ENCODE results near the gene MCRS1. TPM values are rescaled to one million over a fixed set of nuclear protein-coding genes. Genes with fewer than 3 reads are reported as not detected.

Gene MCRS1
- polyA plus RNA-seq, 4 donors: 65.3 to 85.6 (median 72.2) TPM

DNA sequence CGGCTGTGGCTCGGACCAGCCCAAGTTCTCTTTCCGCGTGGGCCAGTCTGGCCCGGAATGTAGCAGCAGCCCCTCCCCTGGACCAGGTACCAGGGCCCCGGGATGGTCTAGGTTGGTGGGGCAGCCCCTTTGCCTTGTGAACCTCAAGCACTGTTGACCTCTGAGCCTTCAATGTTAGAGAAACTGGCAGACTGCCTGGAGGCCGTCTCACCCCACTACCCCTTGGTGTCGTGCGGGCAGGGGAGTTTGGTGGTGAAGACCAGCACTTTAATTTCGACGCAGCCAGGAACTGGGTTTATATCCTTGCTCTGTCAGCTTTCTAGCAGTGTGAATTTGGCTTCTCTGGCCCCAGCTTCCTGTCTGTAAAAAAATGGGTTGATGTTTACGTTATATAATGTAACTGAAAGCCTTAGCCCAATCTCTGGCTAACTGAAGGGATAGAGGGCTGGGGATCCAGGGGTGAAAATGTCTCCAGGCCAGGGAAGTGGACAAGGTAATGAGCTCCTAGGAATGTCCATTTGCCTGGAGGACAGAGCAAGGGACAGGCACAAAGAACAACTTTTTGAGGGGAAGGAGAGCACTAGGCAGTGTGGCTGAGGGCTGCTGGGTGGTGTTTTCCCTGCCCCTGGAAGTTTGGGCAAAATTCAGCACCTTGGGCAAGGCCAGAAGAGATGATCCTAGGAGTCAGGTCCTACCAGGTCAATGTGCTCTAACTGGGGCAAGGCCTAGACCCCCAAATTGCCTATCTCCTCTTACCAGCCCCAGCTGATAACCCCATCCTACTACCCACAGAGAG lies 11.4 kb downstream of the MCRS1 start:
- DNase-seq (ENCODE audit: low read depth in 4 of 4, low spot score in 2 of 4): no peak

DNA sequence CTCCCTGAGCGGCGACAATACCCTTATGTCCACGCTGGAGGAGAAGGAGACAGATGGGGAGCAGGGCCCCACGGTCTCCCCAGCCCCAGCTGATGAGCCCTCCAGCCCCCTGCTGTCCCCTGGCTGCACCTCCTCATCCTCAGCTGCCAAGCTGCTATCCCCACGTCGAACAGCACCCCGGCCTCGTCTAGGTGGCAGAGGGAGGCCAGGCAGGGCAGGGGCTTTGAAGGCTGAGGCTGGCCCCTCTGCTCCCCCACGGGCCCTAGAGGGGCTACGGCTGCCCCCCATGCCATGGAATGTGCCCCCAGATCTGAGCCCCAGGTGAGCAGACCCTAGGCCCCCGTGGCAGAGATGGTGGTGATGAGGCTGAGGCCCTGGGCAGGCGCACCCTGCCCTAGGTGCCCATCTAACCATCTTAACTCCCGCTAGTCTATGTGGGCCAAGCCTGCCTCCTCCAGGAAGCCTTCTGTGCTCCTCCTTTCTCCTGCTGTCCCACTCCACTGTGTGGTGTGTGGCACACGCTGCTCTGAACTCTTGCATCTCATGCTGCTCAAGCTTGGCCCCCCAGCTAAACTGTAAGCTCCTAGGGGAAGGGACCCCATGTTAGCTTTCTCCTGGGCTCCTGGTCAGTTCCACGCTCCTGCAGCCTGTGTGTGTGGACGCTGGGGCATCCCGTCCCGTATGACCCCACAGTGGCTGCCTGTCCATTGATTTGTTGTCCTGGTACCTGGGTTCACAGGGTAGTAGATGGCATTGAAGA lies 12.1 kb downstream of the MCRS1 start:
- no peak for DNase-seq (ENCODE audit: low read depth in 4 of 4, low spot score in 2 of 4)

DNA sequence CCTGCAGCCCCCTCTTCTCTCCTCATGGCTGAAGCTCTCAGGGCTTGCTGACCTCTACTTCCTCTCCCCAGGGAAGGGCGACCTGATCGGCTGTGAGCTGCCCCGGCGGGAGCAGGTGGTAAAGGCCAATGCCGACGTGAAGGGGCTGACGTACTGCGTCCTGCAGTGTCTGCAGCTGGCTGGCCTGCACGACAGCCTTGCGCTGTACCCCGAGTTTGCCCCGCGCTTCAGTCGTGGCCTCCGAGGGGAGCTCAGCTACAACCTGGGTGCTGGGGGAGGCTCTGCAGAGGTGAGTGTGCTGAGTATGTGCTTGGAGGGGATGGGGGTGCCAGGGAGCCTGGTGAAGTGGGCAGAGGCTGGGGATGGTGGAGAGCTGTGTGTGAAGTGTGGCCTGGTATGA lies 13.7 kb downstream of the MCRS1 start:
- DNase-seq (ENCODE audit: low read depth in 4 of 4, low spot score in 2 of 4): no peak

DNA sequence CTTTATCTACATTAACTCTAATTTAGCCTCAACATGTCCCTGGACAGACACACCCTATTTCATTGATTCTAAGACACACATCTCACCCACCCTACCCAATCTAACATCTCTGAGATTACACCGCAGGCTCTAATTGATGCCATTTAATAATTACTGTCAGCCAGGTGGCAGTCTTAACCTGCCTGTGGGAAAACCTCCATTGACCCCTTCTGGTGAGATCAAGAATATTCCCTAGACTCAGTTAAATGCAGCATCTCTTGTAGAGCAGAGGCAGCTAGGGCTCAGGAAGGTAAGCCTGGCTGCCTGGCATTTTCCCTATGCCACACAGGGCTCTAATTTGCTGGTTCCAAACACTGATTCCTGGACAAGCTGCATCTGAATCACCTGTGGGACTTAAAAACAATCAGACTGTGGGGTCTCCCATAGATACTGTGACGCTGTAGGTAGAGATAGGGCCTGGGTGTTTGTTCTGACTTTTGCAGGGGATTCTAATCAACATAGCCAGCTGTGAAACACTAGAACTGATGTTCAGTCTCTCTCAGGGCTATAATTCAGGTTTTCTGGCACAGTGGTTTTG lies 14.3 kb downstream of the MCRS1 start:
- no peak for DNase-seq (ENCODE audit: low read depth in 4 of 4, low spot score in 2 of 4)

DNA sequence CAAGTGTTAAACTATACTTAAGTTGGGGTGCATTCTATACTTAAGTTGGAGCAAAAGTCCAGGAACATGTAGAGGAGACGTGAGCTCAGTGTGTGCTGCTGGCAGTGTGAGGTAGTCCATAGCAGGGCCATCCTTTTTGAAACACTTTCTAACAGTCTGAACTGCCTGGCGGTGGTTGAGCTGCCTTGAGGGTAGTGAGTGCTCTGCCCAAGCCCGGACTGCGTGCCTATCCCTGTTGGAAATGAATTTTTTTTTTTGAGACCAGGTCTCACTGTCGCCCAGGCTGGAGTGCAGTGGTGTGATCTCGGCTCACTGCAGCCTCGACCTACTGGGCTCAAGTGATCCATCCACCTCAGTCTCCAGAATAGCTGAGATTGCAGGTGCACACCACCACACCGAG lies 15.0 kb downstream of the MCRS1 start:
- no peak for DNase-seq (ENCODE audit: low read depth in 4 of 4, low spot score in 2 of 4)

DNA sequence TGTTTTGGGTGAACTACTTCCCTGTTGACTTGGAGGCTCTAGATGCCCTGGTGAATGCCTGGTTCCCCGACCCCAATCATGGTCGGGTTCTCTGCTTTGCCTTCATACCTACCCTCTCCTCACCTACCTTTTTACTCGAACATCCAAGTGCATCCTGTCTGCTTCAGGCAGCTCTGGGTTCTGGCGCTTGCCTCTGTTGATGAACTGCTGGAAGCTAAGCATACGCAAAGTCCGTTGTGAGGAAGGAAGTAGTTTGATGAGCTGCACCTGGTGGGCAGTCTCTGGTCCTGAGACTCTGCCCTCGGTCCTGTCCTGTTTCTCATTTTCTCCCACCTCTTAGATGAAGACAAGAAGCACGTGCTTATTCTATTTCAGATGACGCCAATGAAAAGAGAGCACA lies 15.5 kb downstream of the MCRS1 start:
- no peak for DNase-seq (ENCODE audit: low read depth in 4 of 4, low spot score in 2 of 4)

DNA sequence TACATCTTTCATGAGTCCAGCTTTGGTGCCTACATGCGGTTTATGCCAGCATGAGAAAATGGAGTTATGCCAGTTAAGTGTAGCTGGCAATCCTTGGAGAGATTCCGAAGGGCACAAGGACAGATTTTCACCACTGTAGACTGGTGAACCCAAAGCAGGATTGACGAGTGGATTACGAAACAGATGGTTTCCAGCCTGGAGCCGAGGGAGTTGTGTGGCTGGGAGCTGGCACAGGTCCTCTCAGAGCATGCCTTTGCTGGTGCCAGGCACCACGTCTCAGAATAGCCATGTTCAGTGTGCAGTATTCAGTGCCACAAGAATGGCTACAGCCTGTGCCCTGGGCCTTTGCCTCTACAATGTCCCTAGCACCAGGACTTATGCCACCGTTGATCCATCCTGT lies 15.9 kb downstream of the MCRS1 start:
- no peak for DNase-seq (ENCODE audit: low read depth in 4 of 4, low spot score in 2 of 4)

DNA sequence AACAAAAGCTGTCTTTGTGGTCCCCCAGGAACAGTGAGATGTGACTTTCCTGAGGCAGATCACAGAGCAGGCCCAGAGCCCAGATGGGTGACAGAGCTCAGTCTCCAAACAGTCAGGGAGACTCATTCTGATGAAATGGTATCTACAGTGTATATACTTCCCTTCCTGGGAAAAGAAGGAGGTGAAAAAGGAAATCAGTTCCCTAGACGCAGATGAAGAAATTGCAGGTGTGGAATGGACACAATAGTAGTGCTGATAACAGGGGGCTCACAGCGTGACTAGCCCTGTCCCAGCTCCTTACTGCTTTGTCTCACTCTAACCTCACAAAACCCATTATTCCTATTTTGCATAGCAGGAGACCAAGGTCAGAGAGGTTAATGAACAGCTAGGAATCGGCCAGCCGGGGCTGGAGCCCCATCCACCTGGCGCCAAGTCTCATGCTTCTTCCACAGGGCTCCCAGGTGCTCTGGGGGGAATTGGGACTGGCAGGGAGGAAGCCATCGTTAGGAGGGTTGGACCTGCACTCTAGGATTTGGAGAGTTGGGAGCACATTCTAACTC lies 17.2 kb downstream of the MCRS1 start:
- DNase-seq (ENCODE audit: low read depth in 4 of 4, low spot score in 2 of 4): no peak

DNA sequence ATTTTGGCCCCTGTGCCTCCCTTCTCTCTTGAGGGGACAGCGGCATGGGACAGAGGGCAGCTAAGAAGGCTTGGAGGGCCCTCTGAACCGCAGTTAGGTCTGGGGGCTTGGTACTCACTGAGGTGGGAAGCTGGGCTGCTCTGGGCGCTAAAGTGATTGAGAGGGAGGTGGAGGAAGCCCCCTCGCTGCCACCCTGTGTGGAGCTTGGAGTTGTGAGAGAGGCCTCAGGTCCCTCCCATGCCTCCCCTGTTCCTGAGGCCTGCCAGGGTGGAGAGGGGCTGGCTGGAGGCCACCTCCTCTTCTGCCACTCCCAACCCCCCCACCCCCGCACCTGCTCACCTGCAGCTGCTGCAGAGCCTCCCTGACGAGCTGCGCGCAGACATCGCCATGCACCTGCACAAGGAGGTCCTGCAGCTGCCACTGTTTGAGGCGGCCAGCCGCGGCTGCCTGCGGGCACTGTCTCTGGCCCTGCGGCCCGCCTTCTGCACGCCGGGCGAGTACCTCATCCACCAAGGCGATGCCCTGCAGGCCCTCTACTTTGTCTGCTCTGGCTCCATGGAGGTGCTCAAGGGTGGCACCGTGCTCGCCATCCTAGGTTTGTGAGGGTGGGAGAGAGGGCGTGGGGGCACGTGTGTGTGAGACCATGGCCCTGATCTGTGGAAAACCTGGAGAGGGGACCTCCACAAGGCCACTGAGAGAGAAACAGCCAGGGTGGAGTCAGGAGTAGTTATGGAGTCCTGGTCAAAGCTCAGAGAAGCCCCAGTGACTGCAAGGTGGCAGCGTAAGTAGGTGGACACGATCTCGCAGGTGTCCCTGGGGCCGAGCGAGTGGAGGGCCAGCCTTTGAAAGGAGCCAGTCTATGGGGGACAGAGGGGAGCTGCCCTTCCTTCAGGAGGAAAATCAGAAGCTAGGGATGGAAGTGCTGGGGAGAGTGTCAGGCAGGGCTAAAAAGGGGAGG lies 17.9 kb downstream of the MCRS1 start:
- no peak for DNase-seq (ENCODE audit: low read depth in 4 of 4, low spot score in 2 of 4)

DNA sequence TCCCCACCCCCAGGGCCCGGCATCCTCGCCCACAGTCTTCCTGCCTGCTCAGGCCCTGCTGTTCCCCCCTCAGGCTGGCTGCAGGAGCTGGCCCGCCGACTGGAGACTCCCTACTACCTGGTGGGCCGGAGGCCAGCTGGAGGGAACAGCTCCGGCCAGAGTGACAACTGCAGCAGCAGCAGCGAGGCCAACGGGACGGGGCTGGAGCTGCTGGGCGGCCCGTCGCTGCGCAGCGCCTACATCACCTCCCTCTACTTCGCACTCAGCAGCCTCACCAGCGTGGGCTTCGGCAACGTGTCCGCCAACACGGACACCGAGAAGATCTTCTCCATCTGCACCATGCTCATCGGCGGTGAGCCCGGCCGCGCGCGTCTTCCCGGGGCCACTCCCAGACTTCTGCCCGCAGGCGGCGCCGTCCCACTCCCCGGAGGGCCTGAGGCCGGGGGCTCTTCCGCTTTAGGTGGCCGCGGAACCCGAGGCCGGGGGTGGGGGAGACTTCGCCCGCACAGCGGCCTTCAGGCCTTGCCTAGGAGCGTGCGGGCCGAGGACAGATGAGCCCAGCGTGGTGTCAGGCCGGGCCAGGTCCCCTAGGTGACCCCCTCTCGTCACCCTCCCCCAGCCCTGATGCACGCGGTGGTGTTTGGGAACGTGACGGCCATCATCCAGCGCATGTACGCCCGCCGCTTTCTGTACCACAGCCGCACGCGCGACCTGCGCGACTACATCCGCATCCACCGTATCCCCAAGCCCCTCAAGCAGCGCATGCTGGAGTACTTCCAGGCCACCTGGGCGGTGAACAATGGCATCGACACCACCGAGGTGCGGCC lies 18.9 kb downstream of the MCRS1 start:
- no peak for DNase-seq (ENCODE audit: low read depth in 4 of 4, low spot score in 2 of 4)

DNA sequence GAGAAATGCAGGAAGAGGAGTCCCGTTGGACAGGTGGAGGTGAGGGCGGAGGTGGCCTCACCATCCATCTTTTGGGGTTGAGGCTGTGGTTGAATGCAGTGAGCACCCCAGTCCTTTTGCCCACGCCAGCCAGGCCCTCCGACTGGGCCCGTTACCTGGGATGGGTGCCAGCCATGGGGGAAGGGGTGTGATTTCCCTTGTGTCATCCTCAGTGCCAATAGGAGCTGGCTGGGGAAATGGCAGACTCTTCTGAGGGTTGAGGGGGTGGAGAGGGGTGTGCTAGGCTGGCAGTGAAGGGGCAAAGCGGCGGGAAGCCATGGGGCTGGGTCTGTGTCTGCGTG lies 19.5 kb downstream of the MCRS1 start:
- DNase-seq (ENCODE audit: low read depth in 4 of 4, low spot score in 2 of 4): no peak

DNA sequence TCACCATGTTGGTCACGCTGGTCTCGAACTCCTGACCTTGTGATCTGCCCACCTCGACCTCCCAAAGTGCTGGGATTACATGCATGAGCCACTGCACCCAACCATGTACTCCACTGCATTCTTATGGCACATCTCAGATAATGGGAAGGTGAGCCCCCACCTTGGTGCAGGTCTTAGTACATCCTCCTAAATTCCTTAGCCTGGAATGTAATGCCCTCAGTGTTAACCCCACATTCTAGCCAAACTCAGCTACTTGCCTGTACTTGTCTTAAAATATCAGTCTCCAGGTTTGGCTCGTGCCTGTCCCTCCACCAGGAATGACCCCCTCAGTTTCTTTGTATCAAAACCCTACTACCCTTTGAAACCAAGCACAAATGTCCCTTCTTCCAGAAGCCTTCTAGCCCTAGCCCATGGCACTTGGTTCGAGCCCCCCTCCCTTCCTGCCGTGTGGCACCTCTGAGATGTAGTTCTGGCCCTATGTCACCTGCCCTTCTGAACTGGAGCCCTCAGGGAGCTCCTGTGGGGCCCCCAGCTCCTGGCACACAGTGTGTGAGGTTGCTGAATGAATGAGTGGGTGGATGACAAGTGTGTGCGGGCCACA lies 20.8 kb downstream of the MCRS1 start:
- no peak for DNase-seq (ENCODE audit: low read depth in 4 of 4, low spot score in 2 of 4)

DNA sequence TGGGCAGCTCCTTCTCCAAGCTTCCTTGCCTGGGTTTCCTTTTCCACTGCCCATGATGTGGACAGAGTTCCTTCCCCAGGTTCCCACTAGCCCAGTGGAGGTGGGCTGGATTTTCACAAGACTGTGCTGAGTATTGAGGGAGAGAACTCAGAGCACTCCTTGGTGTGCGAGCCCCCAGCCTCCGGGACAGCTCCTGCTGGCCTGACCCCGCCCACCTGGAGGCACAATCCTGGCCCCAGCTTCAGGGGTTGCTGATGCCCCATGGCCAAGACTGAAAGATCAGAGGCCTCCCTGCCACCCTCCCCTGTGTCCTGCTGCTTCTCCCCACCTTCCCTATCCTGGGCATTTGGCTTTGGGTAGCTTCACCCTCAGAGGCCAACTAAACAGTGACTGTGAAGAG lies 21.5 kb downstream of the MCRS1 start:
- no peak for DNase-seq (ENCODE audit: low read depth in 4 of 4, low spot score in 2 of 4)

DNA sequence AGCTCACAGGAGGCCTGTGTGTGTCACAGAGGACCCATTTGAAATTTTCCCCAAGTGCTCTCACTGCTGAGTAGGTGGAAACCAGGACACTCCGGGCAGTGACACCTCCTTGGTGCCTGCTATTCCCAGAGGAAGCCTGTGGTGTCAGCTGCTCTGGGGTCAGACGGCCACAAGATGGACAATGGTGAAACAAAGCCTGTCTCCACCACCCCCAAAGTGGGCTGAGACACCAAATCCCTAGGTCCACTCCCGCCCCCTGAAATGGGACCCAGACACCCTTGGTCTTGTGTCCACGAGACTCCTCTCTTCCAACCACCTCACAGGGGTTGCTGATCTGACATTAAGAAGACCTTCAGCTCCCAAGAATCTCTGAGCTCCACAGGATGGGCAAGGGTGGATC lies 22.1 kb downstream of the MCRS1 start:
- DNase-seq (ENCODE audit: low read depth in 4 of 4, low spot score in 2 of 4): no peak

DNA sequence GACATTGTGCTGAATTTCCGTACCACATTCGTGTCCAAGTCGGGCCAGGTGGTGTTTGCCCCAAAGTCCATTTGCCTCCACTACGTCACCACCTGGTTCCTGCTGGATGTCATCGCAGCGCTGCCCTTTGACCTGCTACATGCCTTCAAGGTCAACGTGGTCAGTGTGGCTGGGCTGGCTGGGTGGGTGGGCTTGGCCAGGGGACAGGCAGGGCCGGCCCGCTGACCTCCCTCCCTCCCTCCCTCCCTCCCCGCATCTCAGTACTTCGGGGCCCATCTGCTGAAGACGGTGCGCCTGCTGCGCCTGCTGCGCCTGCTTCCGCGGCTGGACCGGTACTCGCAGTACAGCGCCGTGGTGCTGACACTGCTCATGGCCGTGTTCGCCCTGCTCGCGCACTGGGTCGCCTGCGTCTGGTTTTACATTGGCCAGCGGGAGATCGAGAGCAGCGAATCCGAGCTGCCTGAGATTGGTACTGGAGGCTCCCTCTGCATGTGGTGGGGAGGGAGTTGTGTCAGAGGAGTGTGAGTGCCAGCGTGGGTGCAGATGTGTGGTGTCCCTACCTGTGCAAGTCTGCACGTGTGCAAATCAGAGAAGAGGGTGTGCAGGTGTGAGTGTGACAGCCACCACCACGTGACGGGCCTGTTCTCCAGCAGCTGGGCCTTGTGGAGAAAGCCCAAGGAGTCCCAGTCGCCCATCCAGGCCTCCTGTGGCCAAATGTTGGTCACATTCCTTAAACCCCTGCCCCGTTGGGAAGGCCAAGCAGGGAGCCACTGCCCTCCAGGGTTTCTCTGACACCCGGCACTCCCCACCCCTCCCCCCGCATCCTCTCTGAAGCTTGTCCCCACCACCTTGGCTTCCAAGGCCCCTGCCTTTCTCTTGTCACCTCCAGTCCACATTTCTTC lies 23.8 kb downstream of the MCRS1 start:
- no peak for DNase-seq (ENCODE audit: low read depth in 4 of 4, low spot score in 2 of 4)

DNA sequence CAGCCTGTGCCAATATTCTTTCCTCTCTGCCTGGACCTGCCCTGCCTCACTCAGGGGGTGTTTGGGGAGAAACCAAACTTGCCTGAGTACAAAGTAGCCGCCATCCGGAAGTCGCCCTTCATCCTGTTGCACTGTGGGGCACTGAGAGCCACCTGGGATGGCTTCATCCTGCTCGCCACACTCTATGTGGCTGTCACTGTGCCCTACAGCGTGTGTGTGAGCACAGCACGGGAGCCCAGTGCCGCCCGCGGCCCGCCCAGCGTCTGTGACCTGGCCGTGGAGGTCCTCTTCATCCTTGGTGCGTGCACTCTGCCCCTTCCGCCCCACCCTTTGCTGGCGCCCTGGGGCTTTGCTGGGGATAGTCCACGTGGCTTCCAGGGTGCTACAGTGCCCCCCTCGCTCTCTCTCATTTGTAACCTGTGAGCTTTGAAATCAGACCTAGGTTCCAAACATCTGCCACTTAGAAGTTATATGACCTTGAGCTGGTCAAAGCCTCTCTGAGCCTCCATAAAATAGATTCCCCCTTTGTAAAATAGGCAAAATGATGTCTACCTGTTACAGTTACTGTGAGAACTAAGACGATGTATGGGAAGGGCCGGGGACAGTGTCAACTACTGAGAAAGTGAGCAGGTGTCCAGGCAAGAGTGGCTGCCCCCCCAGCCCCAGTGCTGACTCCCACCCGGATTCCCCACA lies 24.6 kb downstream of the MCRS1 start:
- DNase-seq (ENCODE audit: low read depth in 4 of 4, low spot score in 2 of 4): no peak

DNA sequence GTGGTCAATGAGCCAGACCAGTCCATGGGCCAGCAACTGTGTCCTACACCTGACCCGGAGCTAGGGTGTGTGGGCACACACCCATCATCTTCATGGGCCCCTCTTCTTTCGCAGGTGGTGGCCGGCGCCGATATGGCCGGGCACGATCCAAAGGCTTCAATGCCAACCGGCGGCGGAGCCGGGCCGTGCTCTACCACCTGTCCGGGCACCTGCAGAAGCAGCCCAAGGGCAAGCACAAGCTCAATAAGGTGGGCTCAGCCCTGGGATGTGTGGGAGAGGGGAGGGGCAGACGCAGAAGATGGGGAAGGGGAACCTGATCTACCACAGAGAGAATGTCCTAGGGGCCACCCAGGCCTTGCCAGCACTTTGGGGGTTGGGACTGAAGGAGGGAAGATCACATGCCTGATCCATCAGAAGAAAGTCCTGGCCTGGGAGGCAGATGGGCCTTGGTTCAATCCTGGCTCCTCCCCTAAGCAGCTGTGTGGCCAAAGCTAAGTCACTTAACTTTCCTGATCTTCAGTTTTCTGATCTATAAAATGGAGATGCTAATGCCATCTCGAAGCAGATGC lies 25.3 kb downstream of the MCRS1 start:
- DNase-seq (ENCODE audit: low read depth in 4 of 4, low spot score in 2 of 4): no peak

All from left renal cortex interstitium (tissue), 4 donors.